HG03575 (cell line): ENCODE measurements around the gene ANK2.

ENCODE experiments used
- ATAC-seq: cut with Tn5 transposase; IDR thresholded peaks from one replicate; pipeline ENCODE4 v1.9.1; 2021; ENCODE audit not compliant: unreplicated experiment, insufficient number of reproducible peaks, low FRiP score; ENCODE audit errors: extremely low read depth

Gene ANK2

DNA sequence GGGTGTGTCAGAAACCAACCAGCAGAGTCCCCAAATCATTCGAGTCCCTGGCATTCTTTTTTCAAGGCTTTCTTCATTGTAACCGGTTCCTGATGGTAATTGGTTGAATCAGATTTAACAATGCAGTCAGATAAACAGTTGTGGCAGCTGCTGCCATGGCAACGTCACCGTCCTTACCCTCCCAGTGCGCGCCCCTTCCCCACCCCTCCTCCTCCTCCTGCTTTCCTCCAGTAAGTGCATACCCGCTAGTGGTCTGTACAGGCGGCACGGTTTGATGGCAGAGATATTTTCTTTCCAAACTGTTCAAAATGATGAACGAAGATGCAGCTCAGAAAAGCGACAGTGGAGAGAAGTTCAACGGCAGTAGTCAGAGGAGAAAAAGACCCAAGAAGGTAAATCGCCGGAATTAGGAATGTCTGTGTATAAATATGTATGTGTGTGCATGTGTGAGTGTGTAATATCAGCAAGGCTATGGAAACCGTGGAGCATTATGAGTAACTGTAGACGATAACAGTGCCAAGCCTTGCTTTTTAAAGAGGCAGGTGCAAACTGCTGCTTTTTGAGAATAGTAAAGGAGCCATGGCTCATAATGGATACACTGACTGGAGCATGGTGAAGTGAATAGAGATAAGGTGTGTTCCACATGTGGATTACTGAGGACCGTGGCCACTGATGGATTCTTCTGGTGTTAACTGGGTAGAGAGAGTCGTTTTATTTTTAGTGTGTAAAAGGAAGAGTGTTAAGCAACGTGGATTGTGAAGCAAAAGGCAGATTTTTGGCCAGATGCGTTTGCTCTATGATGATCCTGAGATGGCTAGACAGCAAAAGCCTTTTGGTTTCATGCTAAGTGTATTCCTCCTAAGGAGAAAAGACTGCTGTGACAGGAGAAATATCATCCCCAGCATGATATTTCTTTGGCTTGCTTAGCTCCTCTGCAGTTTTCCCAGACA, at the start of gene ANK2:
Gene ANK2, plus strand, starts transcription at position 233 of the 950 bp plus-strand sequence. Its CDS starts 76 bp downstream, at position 309.
- no peak for ATAC-seq

DNA sequence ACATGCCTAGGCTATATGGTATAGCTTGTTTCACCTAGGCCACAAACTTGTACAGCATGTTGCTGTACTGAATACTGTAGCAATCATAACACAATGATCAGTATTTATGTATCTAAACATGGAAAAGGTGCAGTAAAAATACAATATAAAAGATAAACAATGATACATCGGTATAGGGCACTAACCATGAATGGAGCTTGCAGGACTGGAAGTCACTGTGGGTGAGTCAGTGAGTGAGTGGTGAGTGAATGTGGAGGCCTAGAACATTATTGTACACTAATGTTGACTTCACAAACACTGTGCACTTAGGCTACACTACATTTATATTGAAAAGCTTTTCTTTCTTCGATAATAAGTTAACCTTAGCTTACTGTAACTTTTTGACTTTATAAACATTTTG, 45.6 kb upstream of the ANK2 start:
- ATAC-seq = no peak

DNA sequence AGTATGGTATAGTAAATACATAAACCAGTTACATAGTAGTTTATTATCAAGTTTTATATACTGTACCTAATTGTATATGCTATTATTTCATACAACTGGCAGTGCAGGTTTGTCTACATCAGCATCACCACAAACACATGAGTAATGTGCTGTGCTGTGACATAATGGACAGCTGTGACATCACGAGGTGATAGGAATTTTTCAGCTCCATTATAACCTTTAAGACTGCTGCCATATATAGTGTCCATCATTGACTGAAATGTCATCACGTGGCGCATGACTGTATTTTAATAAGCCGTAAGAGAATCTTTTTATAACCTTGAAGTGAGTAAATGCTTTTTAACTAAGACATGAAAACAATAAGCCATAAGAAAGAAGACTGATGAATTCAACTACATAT, 44.8 kb upstream of the ANK2 start:
- no peak for ATAC-seq

DNA sequence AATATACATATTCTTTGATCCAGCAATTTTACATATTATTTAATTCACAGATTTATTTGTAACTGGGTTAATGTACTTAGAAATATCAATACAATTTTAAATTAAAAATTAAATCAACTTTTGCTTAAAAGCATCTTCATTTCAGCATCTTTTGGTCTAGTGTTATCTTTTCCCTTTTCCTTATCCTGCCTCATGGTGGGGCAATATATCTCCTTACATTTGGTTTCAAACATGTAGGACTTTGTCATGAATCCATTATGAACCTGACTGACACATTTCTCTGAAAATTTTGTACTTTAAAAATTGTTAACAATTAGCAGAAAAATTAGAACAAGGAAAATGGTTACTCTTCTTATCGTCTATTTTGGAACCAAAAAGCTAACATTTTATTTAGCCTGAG, 42.8 kb upstream of the ANK2 start:
- ATAC-seq = no peak

DNA sequence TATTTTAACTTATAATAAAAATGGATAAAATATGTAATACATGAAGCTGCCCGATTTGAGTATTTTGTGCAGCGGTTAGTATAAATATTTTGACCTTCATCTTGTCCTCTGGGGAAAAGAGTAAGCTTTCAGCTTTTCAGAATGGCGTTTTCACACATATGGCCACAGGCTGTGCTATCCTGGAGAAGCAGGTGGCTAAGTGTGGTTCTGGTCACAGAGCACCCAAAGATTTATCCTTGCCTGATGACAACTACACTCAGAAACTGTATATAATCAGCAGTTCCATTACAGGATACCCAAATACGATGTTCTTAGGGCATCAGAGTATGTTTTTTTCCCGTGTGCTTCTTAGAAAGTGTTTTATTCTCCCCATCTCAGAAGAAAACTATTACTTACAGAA, 42.3 kb upstream of the ANK2 start:
- no peak for ATAC-seq

DNA sequence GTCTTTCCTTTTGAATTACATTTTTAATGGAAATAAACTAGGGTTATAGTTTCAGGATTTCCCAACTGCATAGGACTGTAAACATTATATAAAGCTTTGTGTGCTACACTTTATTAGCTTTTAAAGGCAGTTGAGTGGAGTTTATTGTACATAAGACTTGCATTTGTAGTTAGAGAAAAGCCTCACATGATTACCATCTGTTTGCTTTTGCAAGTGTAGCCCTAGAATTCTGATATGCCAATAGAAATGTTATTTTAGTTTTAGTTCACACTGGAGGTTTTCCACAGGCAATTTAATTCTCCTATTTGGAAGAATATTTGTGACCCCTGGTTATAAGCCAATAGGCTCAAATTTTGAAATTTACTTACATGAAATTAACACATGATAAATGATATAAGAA, 41.3 kb upstream of the ANK2 start:
- no peak for ATAC-seq

DNA sequence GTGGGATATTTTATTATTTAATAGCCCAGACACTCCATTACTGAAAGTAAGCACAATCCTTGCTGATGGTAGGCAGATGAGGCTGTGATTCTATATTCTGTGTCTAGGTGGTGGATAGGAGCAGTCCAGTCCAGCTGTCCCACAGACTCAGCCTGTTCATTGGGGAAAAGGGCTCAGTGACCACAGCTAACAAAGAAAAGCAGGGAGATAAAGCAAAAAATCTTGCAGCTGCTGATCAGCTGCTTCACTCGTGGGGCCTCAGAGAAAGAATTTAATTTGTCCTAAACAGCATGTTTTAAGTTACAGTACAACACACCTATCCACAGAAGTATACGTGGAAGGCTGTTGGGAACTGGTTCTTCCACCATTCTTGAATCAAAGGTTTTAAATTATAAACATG, 40.7 kb upstream of the ANK2 start:
- ATAC-seq = no peak

DNA sequence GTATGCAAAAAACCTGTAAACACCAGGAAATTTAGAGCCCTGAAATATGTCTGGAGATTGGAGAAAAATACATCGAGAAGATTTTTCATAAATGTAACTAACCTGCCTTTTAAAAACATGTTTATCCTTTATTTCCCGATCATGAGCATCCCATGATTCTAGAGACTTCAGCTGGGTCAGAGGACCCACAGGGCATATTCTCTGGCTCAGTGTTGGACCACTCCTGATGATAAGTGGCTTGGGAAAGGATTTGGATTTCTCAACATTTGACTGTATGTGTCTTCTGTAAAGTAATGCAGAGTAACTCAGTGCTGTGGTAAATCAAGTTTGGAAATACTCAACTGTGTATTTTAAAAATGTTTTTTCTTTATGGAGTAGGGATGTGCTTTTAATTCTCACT, 40.0 kb upstream of the ANK2 start:
- no peak for ATAC-seq

DNA sequence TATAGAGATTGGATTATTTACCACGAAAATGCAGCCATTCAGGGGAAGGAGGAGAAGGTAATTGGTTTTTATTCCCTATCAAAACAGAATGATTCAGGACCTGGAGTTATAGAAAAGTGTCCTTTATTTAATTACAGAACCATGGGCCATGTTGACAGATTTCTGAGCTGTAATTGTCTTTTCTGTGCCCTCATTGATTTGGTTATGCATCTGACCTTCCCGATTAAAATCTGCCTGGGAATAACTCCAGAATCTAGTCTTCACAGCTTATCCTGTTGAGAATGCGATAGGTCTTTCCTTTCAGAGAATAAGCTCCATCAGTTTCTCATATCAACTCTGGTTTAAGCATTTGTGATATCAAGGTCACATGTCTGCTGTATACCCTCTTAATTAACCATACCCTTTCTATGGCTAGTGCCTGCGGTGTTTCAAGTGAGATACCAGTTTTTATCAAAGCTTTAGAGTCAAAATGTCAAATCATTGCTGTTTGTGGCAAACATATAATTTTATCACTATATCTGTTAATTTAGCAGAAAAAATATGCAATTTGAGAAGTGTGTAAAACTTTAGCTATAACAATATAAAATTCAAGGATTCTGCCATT, 37.2 kb upstream of the ANK2 start:
- no peak for ATAC-seq

DNA sequence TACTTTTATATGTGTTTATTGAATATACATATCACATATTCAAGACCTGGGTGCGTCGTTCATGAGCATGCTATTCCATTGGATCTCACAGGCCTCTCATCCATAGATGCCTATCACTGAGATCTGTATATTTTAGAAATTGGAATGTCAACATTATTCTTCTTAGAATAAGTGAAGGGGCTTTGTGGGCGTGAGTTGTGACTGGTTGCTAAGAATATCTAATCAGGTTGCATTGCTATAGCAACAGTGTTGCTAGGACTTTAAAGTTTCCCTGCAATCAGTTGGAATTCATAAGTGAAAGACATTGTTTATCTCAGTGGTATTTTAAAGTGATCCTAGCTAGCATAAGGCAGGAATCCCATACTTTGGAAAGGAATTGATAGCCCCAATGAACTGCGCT, 36.7 kb upstream of the ANK2 start:
- no peak for ATAC-seq

DNA sequence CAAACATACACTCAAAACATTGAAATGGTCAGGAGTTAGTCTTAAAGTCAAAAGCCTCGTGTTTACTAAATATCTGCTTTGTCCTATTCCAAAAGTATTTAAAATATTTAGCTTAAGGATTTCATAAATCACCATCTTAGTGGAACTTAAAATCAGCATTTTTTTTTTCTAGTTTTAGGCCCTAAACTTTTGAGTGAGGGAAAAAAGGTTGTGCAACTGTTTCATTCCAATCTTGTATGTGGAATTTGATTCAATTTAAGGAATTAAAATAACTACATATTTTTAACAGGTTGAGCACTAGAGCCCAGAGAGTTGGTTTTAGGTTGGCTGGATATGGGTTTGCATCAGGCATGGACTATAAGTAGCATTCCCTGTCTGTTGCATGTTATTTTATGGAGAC, 35.7 kb upstream of the ANK2 start:
- no peak for ATAC-seq

DNA sequence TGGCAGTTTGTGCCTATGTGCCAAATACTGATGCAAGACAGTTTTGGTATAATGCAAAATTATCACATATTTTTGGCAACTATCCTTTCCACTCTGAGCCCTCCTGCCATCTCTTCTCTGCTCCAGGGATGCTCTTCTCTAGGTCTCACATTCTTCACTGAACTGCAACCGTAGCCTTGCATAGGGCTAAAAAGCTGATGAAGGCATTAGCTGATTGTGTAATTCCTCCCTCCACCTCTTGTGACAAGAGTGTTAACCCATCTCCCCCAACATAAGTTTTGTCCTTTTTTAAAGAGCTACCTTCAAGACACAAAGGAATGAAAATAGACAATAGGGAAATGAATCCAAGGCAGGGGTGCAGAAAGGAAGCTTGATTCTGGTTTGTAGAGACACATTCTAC, 33.1 kb upstream of the ANK2 start:
- no peak for ATAC-seq

DNA sequence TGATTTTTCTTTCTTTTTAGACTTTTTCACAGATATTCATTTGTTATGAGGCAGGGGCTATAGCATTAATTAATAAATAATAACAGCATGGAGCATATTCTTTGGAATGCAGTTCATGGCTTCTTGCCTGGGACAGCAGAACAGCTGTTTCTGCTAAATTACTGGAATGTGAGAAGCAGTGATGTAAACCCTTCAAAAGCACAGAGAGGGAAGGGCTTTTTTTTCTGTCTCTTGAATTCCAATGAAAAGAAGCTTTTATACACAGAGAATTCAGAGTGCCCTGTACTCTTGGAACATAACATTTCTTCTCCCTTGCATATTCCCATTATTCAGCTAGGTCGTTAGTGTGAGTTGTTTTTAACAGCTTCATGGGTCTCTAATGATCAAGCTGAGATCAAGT, 28.5 kb upstream of the ANK2 start:
- ATAC-seq = no peak

DNA sequence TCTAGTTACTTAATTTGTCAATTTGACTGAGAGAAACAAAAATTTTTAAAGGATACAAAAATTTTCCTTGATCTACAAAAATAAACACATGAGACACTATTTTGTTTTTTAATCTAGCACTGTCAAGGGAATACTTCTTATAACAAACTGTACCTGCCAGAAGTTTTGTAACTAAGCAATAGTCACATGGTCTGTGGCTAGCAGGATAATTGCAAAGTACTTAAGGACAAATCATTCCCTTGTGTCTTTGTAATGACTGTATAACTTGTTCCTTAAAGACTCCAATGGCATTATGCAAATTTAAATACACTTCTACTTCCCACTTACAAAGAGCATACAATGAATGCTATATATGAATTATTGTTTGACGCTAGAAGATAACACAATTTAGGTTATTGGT, 25.1 kb upstream of the ANK2 start:
- ATAC-seq = no peak

DNA sequence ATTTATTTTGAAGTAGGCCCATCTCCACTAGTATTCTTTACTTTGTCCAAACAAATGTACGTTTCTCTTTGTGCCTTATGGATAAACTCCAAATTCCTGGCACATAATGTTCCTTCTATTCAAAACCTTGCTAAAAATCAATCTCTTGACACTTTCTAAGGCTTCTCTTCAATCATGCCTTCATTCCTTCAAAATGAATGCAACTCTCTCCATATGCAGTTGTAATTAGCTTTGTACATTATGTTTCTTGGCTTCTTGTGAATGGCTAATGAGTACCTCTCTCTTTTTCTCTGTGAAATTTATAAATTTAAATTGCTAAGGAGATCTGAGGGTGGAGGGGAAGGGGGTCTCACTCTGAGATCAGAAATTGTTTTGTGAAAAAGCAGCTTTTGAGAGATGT, 24.0 kb upstream of the ANK2 start:
- no peak for ATAC-seq

DNA sequence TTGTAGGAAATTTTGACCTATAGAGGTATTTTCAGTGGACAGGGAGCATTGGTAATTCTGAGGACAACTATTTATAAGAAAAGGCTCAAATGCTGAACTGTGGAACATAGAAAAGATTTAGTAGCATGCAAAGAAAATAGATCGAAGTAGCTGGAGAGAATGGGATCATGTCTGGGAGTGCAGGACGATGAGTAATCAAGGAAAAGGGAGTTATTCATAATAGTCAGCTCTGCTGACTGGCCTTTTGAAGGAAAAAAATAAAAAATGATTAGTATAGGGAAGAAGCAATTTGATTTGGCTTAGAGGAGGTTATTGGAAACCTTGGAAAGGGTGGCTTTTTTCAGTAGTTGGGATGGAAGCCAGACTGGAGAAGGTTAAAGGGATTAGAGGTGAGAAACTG, 22.9 kb upstream of the ANK2 start:
- ATAC-seq = no peak

DNA sequence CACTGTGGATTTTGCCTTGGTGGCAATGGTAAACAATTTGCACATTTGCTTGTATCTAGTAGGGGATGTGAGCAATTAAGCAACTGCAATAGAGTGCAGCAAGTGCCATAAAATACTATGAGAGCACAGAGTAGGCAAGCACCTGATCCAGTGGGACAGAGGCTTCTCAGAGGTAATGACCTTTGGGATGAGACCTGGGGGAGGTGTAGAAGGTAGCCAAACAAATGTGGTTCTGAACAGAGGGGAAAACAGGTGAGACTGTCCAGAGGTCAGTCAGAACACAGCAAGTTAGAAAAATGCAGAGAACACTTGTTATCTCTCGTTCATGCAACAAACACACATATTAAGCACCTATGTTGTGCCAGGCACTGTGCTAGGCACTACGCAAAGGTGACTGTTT, 21.4 kb upstream of the ANK2 start:
- ATAC-seq = no peak

DNA sequence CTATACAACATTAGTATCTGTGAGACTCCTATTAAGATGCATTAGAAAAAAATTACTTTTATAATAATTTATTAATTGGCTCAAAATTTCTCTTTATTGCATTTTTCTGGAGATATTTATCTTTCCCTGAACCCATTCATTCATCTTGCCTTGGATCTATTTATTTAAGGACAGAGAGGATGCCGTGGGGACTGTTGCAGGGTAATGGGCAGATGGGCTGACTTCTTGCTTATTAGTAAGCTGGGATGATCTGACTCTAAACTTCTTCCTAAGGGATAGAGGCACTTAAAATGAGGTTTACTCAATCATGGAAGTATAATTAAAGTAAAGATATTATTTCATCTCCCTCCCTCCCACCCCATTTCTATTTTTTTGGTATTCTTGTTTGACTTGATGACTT, 18.2 kb upstream of the ANK2 start:
- no peak for ATAC-seq

DNA sequence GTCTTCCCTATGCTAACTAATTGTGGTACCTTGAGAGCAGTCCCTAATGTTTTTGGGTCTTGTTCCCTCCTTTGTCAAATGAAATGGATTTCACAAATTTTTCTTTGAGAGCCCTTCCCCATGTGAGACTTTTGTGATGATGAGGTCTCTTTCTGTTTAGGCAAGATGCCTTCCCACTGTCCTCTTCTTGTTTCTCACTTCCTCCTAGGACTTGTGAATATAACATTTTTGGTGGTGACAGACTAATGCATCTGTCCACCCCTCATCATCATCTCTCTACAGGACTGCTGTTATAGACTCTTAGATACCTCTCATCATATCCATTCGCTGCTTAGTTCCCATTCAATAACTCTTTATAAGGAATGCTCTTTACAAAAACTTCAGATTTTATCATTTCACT, 8.7 kb upstream of the ANK2 start:
- no peak for ATAC-seq

DNA sequence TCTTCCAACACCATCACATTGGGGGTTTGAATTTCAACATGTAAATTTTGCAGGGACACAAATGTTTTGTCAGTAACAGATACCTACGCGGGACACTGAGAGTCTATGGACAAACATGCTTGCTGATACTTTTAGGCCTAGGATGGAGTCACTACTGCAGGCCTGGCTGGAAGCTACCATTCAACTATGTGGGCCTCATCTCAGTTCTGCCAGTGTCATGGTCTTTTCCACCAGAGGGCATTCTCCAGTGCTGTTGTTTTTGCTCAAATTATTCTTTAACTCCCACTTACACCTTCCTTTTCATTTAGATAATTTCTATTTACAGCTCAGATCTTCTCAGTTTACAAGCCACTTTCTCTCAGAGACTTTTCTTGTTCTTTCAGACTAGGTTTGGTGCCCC, 7.0 kb upstream of the ANK2 start:
- no peak for ATAC-seq

DNA sequence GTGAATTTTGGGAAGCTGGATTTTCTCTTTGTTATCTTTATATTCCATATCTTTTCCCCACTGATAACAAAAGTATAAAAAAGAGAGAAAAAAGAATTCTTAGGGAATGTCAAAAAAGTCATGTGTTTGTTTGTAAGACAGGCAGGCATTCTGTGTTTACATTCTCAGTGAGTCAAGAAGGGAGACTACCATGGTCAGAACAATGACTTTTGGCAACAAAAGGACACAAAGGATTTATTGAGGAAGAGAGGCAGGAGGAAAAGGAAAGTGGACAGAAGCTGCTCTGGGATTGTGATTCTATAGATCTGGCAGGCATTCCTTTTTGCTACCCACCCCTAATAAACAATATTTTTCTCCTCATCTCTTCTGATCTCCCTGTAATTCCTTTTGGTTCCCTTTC, 5.9 kb upstream of the ANK2 start:
- no peak for ATAC-seq
